HepG2 (cell line): Measurements from ENCODE around the gene XPR1. TPM values are rescaled to one million over a fixed set of nuclear protein-coding genes. Genes with fewer than 3 reads are reported as not detected.

ENCODE experiments used
- AGO1 ChIP-seq: fragments of 200-400 bp; formaldehyde crosslinking; IDR thresholded peaks from 2 replicates; pipeline ENCODE4 v1.6.1; 2017; ENCODE audit warnings: mild to moderate bottlenecking, low read depth, low read length, moderate library complexity; ENCODE audit not compliant: poor library complexity, severe bottlenecking
- CAMTA2 ChIP-seq: sonication (generic); formaldehyde crosslinking; IDR thresholded peaks from 2 replicates; pipeline ENCODE4 v1.4.0; 2020; ENCODE audit warnings: mild to moderate bottlenecking, missing genetic modification reagents, borderline replicate concordance
- CCDC6 ChIP-seq: sonication (generic); formaldehyde crosslinking; IDR thresholded peaks from 2 replicates; pipeline ENCODE4 v1.8.1; 2022; ENCODE audit warnings: mild to moderate bottlenecking, missing genetic modification reagents, moderate library complexity
- DNMT1 ChIP-seq: sonication (generic); formaldehyde crosslinking; IDR thresholded peaks from 2 replicates; pipeline ENCODE4 v1.5.1; 2020; ENCODE audit warnings: mild to moderate bottlenecking, missing genetic modification reagents
- EP300 ChIP-seq, 3 experiments: sonication (generic) in 1 of 3; formaldehyde crosslinking in 1 of 3; IDR thresholded peaks; 2 replicates each; pipeline versions ENCODE4 v1.5.1 to v1.6.1; 2011 to 2020; ENCODE audit warnings: low read depth in 2 of 3, low read length in 2 of 3, borderline replicate concordance in 1 of 3, improper control_type of control experiment in 1 of 3, mild to moderate bottlenecking in 1 of 3, missing genetic modification reagents in 1 of 3, moderate library complexity in 1 of 3
- HOXA5 ChIP-seq: sonication (generic); formaldehyde crosslinking; IDR thresholded peaks from 2 replicates; pipeline ENCODE4 v1.4.0; 2020; ENCODE audit warnings: missing genetic modification reagents
- KDM5B ChIP-seq: sonication (generic); formaldehyde crosslinking; IDR thresholded peaks from 2 replicates; pipeline ENCODE4 v1.4.0; 2020; ENCODE audit warnings: missing genetic modification reagents, mild to moderate bottlenecking, borderline replicate concordance
- KMT2A ChIP-seq: sonication (generic); formaldehyde crosslinking; IDR thresholded peaks from 2 replicates; pipeline ENCODE4 v1.4.0; 2020; ENCODE audit warnings: missing genetic modification reagents
- NAIF1 ChIP-seq: sonication (generic); formaldehyde crosslinking; IDR thresholded peaks from 2 replicates; pipeline ENCODE4 v1.5.0; 2020; ENCODE audit warnings: mild to moderate bottlenecking, missing genetic modification reagents, borderline replicate concordance
- NKX3-1 ChIP-seq: sonication (generic); formaldehyde crosslinking; IDR thresholded peaks from 2 replicates; pipeline ENCODE4 v1.5.0; 2020; ENCODE audit warnings: missing genetic modification reagents
- NRL ChIP-seq: sonication (generic); formaldehyde crosslinking; IDR thresholded peaks from 2 replicates; pipeline ENCODE4 v1.5.0; 2020; ENCODE audit warnings: missing genetic modification reagents, mild to moderate bottlenecking, moderate library complexity, borderline replicate concordance
- RERE ChIP-seq: IDR thresholded peaks from 2 replicates; pipeline ENCODE4 v1.6.1; 2016; ENCODE audit warnings: low read depth, missing genetic modification reagents, missing compliant biosample characterization
- SCMH1 ChIP-seq: sonication (generic); formaldehyde crosslinking; IDR thresholded peaks from 2 replicates; pipeline ENCODE4 v1.9.0; 2021; ENCODE audit warnings: missing genetic modification reagents, mild to moderate bottlenecking, borderline replicate concordance
- SMAD9 ChIP-seq: sonication (generic); formaldehyde crosslinking; IDR thresholded peaks from 2 replicates; pipeline ENCODE4 v1.5.1; 2020; ENCODE audit warnings: mild to moderate bottlenecking, missing genetic modification reagents
- UBTF ChIP-seq: sonication (generic); formaldehyde crosslinking; IDR thresholded peaks from 2 replicates; pipeline ENCODE4 v1.4.0; 2020; ENCODE audit warnings: mild to moderate bottlenecking, missing genetic modification reagents
- ZNF335 ChIP-seq: sonication (generic); formaldehyde crosslinking; IDR thresholded peaks from 2 replicates; pipeline ENCODE4 v1.4.0; 2020; ENCODE audit warnings: missing genetic modification reagents
- ZNF644 ChIP-seq: IDR thresholded peaks from 2 replicates; pipeline ENCODE4 v1.6.1; 2016; ENCODE audit warnings: low read depth
- ZNF777 ChIP-seq: sonication (generic); formaldehyde crosslinking; IDR thresholded peaks from 2 replicates; pipeline ENCODE4 v1.4.0; 2020; ENCODE audit warnings: missing genetic modification reagents
- ZNF891 ChIP-seq: sonication (generic); formaldehyde crosslinking; IDR thresholded peaks from 2 replicates; pipeline ENCODE4 v1.5.0; 2020; ENCODE audit warnings: mild to moderate bottlenecking, missing genetic modification reagents
- polyA plus RNA-seq, 8 experiments: library from polyadenylated mRNA; depleted of rRNA in 3 of 8; stranded (reverse) in 7 of 8; unstranded in 1 of 8; fragments of >200 nt; fragmentation: Illumina TruSeq in 4 of 8; extraction: Trizol in 4 of 8; gene quantifications; 2 replicates each; pipeline versions ENCODE4 v1.2.1 to v1.2.3, GENCODE V29; 2011 to 2016; ENCODE audit warnings: low read depth in 4 of 8, missing spikeins in 1 of 8, mixed read lengths in 1 of 8; ENCODE audit not compliant: insufficient read depth in 1 of 8
- total RNA-seq, 5 experiments: library from RNA; depleted of rRNA; stranded (reverse); fragments of >200 nt; fragmentation: Illumina TruSeq; extraction: Trizol; gene quantifications; 2 replicates each; pipeline ENCODE4 v1.2.3, GENCODE V29; 2016; ENCODE audit warnings: low read depth in 1 of 5
- TF ChIP-seq, protein P1 (sequence below): sonication (generic); formaldehyde crosslinking; IDR thresholded peaks from 2 replicates; pipeline ENCODE4 v1.5.0; 2020; ENCODE audit warnings: missing genetic modification reagents

The XPR1 gene
- total and polyA plus RNA-seq, 2 of the 13 experiments (the other 11 are each of a cell fraction or from before 2014, with no cell fraction given) = 22.3 to 23.6 TPM

GRCh38 chr1:180632326-180633056 lies 669 bp downstream of the XPR1 start (continued):
- no peak for TF ChIP-seq RERE (CRISPR knock-in tag)
- peak; percentile 75 for TF ChIP-seq NRL (CRISPR knock-in tag)
- no peak for TF ChIP-seq NKX3-1
- TF ChIP-seq KDM5B = peak; percentile 72; the same call in 1 of the 2 replicates
- TF ChIP-seq SCMH1 = no peak
- no peak for TF ChIP-seq ZNF644 (CRISPR knock-in tag)
- TF ChIP-seq ZNF777 (CRISPR knock-in tag) = peak; percentile 30; the same call in 1 of the 2 replicates
- TF ChIP-seq, protein P1, sequence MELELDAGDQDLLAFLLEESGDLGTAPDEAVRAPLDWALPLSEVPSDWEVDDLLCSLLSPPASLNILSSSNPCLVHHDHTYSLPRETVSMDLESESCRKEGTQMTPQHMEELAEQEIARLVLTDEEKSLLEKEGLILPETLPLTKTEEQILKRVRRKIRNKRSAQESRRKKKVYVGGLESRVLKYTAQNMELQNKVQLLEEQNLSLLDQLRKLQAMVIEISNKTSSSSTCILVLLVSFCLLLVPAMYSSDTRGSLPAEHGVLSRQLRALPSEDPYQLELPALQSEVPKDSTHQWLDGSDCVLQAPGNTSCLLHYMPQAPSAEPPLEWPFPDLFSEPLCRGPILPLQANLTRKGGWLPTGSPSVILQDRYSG (CRISPR knock-in tag) = no peak
- TF ChIP-seq SMAD9 (CRISPR knock-in tag) = no peak
- peak; percentile 62 for TF ChIP-seq KMT2A (CRISPR knock-in tag)
- TF ChIP-seq UBTF = peak; percentile 95; the same call in 1 of the 2 replicates
- no peak for TF ChIP-seq ZNF335 (CRISPR knock-in tag)
- TF ChIP-seq AGO1 = no peak
- TF ChIP-seq HOXA5 (CRISPR knock-in tag) = peak; percentile 22; the same call in 1 of the 2 replicates
- TF ChIP-seq CCDC6 (CRISPR knock-in tag) = no peak
- 0 out of 2 replicates have a peak, but pooled peaks have one; percentile 80 for TF ChIP-seq DNMT1 (CRISPR knock-in tag)
- peak; percentile 76; the same call in 1 of the 2 replicates for TF ChIP-seq CAMTA2
- TF ChIP-seq ZNF891 = peak; percentile 85; the same call in 1 of the 2 replicates
- no peak for TF ChIP-seq NAIF1 (CRISPR knock-in tag)
- TF ChIP-seq EP300 (IDR thresholded peaks at IDR 0.05; ENCODE audit: low read depth in 2 of 2, low read length in 2 of 2) = peak in 1 of 2 experiments; percentile 21; a peak in 1 of 4 replicates
- TF ChIP-seq EP300 (CRISPR knock-in tag; IDR thresholded peaks at IDR 0.05; ENCODE audit: borderline replicate concordance) = no peak
